ENCODE data around the gene VWA3A.
"Not testable (repeated sequence)": the region's sequence is repeated elsewhere in the genome, so short reads cannot be mapped to it uniquely, and the experiment has no call there.

The VWA3A gene

DNA sequence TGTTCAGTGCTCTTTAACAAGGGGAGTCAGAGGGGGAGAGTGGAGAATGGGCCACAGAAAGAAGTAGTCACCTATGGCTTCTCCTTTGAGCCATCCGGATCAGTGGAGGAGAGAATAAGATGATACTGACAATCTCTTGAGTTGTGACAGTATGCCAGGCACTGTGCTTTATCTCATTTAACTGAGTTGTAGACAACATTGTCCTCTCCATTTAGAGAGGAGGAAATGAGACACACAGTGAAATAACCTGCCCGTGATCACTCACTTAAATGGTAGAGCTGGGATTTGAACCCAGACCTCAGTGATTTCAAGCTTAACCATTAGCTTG is 95.9 kb downstream of the VWA3A start:
- no peak for DNase-seq

- no peak for DNase-seq
Observed at GRCh38 chr16:22188595-22189442, 96.5 kb downstream of the VWA3A start.

GRCh38 chr16:22189473-22190080 is 97.2 kb downstream of the VWA3A start:
- no peak for DNase-seq

GRCh38 chr16:22190081-22190775 is 97.9 kb downstream of the VWA3A start:
- DNase-seq: peak; percentile 87

- DNase-seq: peak; percentile 87
Observed at GRCh38 chr16:22190776-22191531, 98.6 kb downstream of the VWA3A start.

- DNase-seq: no peak
Observed at GRCh38 chr16:22191532-22192260, 99.4 kb downstream of the VWA3A start.

GRCh38 chr16:22192261-22193062 is 100.1 kb downstream of the VWA3A start:
- no peak for DNase-seq

DNA sequence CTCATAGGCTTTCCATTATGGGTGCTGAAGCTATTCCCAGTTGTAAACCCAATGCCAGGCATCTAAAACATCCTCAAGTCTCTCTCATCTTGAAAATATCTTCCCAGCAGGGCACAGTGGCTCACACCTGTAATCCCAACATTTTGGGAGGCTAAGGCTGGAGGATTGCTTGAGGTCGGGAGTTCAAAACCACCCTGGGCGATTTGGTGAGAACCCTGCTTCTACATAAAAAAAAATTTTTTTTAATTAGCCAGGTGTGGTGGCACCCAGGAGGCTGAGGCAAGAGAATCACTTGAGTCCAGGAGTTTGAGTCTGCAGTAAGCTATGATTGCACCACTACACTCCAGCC is 100.7 kb downstream of the VWA3A start:
- no peak for DNase-seq

DNA sequence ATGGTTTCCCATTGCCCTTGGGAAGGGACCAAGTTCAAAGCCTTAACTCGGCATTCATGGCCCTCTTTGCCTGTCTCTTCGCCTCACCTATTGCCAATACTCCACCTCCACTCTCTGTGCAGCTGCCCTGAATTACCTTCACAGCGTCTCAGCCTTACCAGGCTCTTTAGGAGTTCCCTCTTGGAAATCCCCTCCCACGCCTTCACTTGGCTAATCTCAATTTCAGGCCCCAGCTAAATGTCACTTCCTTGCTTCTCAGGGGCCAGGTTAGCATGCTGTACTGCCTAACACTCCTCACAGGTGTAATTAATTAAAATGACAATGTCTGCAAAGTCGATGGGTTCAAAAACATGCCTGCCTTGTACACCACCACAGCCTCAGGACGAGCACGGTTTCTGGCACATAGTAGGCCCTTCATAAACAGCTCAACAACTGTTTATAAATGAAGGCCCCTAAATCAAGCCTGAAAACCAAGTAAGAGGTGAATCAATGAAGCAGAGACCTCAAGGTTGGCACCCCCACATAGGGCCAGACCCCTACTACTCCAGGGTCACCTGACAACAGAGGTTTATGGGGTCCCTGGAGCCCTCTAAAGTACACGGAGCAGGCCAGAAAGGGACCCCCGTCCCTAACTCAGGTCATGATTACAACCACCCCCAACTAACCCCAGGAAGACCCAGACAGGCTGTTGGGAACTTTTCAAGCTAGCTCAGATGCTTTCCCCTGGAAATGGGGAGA is 102.5 kb downstream of the VWA3A start:
- no peak for DNase-seq

- DNase-seq: no peak
Observed at GRCh38 chr16:22195445-22195694, 103.0 kb downstream of the VWA3A start.

GRCh38 chr16:22195695-22196558 is 103.6 kb downstream of the VWA3A start:
- DNase-seq: no peak

DNA sequence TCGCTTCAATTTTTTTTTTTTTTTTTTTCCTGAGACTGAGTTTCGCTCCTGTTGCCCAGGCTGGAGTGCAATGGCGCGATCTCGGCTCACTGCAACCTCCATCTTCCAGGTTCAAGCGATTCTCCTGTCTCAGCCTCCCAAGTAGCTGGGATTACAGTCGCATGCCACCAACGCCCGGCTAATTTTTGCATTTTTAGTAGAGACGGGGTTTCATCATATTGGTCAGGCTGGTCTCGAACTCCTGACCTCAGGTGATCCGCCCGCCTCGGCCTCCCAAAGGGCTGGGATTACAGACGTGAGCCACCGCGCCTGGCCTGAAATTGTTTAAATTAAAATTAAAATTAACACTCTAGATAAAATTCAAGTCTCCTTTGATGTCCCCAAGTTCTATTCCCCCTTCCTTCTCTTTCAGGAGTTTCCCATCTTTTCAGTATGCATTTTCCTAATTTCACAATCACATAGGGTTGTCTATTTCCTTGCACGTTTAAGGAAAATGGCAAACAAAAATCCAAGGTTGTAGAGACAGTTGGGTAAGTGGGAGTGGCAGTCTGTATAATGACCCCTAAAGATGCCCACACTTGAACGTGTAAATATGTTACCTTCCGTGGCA is 104.3 kb downstream of the VWA3A start:
- not testable (repeated sequence) for DNase-seq

GRCh38 chr16:22198547-22199293 is 106.4 kb downstream of the VWA3A start:
- DNase-seq: no peak

DNA sequence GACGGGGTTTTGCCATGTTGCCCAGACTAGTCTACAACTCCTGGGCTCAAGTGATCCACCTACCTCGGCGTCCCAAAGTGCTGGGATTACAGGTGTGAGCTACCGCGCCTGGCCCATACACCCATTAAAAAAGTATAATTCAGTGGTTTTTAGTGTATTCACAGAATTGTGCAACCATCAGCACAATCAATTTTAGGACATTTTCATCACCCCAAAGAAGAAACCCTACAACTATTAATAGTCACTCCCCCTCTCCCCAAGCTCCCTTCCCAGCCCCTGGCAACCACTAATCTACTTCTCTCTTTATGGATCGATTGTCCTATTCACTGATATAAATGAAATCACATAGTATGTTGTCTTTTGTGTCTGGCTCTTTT is 109.9 kb downstream of the VWA3A start:
- no peak for DNase-seq

GRCh38 chr16:22203091-22203490 is 110.8 kb downstream of the VWA3A start:
- no peak for DNase-seq

- DNase-seq: no peak
Observed at GRCh38 chr16:22204091-22204655, 111.8 kb downstream of the VWA3A start.

- DNase-seq: no peak
Observed at GRCh38 chr16:22205577-22206012, 113.3 kb downstream of the VWA3A start.

DNA sequence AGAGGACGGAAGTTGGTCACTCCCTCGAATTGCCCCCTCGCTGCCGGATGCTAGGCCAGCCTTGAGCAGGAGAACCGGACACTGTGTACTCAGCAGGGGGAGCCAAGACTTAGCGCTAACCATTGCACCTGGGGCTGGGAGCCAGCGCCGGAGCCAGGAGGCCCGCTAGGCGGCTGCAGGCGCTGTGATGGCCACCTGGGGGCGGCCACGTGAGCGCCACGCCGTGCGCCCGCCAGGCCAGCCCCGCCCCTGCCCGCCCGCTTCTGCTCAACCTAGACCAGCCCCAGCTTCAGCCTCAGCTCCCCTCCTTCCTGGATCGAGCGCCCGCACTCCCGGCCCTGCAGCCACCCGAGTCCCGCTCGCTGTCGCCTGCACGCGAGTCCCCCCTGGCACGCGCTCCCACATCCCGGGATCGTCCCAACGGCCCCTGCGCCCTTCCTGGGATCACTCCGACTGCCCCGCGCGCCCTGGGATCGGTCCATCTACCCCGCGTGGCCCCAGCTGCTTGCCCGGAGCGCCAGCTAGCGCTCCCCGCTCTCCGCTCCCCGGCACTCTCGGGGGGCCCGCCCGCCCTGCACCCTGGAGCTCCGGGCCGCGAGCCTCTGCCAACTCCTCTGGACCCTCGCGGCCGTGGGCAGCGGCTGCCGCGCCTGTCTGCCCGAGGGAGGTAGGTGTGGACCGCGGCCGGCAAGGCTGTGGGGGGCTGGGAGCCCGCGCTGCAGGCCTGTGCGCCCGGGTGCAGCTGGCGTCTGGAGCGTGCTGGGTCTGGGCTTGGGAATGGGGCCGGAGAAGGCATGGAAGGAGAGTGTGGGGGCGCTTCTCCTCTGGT is 113.9 kb downstream of the VWA3A start, which contains the start of gene EEF2K:
EEF2K (plus strand) TSS at position 266 of the 829 bp plus-strand sequence. CDS start 19,452 bp downstream, outside the sequence.
- DNase-seq: no peak

Measured in NCI-H1048 (cell line).